Daoy (cell line): ENCODE measurements around the gene C4orf36. TPM values are rescaled to one million over a fixed set of nuclear protein-coding genes. Genes with fewer than 3 reads are reported as not detected.

Experiments used
- DNase-seq: peaks from one replicate; pipeline ENCODE4 v3.0.0-alpha.2; 2015; ENCODE audit warnings: low read depth
- total RNA-seq: library from RNA; depleted of rRNA; stranded (reverse); fragments of >200 nt; shearing (Covaris generic); gene quantifications from 2 replicates; pipeline ENCODE4 v1.2.3, GENCODE V29; 2014

C4orf36 gene
- total RNA-seq, 1 experiment from 2014 or later, result 0.40 TPM

DNA sequence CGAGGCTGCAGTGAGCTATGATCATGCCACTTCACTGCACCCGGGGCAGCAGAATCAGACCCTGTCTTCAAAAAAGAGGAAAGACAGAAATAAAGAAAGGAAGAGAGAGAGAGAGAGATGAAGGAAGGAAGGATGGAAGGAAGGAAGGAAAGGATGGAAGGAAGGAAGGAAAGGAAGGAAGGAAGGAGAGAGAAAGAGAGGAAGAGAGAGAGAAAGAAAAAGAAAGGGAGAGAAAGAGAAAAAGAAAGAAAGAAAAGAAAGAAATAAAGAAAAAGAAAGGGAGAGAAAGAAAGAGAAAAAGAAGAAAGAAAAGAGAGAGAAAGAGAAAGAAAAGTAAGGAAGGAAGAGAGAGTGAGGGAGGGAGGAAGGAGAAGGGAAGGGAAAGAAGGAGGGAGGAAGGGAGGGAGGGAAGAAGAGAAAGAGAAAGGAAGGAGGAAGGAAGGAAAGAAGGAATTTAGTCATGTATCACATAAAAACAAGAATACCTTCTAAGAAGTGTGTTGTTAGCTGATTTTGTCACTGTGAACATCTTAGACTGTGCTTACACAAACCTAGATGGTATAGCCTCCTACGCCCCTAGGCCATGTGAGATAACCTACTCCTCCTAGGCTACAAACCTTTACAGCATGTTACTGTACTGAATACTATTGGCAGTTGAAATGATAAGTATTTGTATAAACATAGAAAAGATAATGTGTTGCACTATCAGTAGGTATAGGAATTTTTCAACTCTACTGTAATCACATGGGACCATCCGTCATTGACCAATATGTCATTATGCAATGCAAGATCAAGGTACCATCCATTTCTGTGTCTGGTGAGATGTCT is 25.2 kb upstream of the C4orf36 start:
- no peak for DNase-seq

DNA sequence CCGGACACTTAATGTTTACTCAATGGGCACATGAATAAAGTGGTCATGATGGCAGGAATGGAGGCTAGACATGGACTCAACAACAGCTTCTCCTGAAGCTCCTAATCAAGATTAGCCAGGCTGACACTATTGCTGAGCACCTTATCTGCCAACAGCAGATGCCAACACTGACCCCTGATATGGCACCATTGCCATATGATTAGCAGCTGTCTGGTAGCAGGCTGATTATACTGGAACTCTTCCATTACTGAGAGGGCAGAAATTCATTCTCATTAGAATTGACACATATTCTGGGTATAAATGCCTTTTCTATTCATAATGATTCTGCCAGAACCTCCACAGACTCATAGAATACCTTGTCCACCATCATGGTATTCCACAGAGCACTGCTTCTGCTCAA is 24.2 kb upstream of the C4orf36 start:
- DNase-seq, result no peak

DNA sequence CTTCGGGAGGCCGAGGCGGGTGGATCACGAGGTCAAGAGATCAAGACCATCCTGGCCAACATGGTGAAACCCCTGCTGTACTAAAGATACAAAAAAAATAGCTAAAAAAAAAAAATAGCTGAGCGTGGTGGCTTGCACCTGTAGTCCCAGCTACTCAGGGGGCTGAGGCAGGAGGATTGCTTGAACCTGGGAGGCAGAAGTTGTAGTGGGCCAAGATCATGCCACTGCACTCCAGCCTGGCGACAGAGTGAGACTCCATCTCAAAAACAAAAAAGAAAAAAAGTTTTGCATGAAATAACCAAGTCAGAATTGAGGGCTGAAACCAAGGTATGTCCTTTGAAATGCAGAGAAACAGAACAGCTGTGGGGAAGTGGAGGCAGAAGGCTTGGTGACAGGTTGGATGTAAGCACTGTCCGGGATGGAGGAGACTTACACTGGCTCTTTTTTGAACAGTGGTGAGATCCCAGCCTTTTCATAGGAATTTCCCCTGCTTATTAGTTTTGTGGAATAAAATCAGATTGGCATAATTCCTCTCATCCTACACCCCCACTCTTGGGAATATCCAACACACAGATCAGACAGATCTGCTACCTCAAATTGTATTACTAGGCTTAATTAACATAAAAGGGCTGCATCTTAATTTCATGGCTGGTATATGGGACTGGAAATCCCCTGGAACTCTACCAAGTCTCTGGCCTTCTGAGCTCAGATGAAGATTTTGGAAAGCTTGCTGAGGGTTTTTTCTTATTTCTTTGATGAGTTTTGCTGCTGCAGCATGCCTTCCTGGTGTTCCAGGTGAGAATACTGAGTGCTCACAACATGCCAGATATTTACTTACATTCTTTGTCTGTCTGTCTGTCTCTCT is 18.8 kb upstream of the C4orf36 start:
- no peak for DNase-seq

DNA sequence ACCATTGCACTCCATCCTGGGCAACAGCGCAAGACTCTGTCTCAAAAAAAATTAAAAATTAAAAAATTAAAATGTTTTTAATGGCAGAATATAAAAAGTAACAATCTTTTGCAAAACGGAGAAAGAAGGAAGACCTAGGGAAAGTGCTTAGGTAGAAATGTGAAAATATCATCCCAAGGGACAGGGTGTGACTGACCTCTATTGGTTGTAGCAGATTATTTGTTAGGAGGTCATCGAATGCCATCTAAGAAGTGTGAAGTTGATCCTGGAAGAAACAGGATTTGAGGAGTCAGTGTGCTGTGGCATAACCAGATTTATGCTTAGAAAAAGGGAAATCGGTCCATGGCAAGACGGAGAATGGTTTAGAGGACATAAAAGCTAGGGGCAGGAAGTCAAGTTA is 18.1 kb upstream of the C4orf36 start:
- DNase-seq, result no peak

DNA sequence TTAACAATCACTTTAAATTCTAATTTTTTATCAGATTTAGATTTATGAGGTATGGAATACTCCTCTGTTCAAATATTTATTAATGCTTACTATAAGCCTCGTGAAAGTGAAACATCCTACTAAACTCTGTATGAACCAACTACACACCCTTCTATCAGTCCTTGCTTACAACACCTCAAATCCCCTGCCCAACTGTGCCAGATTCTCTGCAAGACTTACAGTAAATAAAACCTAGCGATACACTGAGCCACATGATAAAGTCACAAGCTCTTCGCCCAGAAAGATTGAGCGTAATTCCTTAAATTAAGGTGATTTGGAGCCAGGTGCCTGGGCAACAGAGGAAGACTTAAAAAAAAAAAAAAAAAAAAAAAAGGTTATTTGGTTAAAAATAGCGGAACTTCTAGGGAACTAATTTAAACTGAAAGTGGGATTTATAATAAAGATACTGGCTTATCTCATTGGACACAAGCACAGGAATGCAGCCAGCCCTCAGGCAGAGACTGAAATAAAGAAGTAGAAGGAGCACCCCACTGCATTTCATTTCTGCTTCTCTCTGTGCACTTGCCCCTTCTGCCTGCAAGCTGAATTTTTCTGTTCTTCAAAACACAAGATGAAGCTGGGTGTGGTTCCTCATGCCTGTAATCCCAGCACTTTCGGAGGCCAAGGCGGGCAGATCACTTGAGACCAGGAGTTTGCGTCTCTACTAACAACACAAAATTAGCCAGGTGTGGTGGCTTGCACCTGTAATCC is 17.5 kb upstream of the C4orf36 start:
- DNase-seq, result no peak

DNA sequence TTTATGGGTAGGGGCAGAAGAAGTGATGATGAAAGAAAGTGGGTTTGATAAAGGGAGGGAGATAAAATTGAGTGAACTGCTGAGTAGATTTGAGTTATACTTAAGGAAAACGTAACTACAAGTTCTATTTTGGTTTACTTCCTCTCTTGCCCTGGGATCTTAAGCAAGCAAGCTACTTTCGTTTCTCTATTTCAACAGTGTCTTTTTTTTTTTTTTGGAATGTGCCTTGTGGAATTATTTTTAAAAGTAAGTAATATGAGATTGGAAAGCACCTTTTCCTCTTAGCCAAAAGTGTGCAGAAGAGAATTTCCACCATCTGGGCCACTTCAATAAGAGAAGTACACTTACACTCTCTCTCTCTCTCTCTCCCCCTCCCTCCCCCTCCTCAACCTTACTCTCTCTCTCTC is 16.0 kb upstream of the C4orf36 start:
- no peak for DNase-seq

DNA sequence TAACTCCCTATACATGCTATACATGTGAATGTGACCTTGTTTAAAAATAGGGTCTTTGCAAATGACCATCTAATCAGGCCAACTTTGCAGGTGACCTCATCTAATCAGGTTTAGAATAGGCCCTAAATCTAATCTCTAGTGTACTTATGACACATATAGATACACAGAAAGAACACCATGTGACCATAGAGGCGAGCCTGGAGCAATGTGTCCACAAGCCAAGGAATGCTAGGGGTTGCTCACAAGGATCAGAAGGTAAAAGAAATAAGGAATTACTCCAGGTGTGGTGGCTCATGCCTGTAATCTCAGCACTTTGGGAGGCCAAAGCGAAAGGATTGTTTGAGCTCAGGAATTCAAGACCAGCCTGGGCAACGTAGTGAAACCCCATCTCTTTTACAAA is 9.6 kb upstream of the C4orf36 start:
- no peak for DNase-seq

DNA sequence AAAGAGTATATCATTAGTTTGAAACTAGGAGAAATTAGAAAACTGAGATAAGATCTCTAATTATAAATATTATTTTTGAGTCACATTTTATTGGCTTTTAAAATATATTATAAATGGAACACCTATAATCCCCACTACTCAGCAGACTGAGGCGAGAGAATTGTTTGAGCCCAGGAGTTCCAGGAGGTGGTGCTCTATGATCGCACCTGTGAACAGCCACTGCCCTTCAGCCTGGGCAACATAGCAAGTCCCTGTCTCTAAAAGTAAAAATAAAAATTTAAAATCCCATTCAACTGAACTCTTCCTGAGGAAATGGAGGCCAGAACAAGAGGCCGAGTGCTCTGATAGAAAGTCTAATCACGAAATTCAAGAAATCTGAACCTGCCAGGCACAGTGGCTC is 6.3 kb upstream of the C4orf36 start:
- DNase-seq, result no peak

DNA sequence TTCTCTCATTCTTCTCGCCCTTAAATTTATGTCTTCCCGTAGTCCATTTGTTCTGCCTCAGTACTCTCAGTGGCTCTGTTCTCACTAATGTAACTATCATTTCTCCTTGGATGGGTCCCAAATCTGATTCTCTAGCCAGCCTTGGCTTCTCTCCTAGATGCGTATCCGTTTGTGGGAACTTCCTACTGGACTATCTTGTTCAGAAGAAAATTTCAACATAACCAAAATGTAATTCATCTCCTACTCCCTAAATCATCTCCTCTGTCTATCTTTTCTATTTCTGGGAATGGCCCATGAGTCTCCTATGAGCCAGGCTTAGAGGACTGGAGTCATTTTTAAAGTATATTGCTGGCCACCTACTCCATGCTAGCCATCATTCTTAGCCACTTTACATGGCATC is 4.4 kb upstream of the C4orf36 start:
- DNase-seq, result no peak

DNA sequence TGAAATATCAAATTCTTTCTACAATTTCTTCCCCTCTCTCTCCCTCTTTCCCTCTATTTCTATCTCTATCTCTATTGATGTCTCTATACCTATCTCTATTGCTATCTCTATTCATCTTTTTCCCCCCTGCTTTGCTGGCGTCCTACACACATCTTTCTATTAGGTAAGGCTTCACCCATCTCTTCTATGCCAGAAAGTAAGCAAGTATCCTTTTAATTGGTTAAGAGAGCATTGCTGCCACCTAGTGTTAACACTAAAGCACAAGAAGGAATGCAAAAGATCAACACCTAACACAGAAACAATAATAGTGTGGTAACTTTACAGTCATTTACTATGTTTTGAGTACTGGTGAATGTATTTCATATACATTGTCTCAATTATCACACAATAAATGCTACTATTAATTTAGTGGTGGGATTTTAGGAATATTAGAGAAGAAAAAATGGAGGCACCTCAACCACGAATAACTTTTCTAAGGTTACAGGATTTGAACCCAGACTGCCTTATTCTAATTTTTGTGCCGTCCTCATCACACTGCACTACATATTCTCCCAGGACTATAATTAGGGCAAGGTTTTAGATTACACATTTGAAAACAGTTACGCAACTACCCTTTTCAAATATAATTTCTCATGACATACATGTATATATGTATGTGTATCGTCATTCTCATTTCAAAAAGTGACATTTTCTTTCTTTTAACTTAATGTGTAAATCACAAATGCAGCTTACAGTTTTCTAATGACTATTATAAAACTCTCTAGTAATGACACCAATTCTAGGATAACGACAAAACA is 3.7 kb upstream of the C4orf36 start:
- DNase-seq, result peak; percentile 28

DNA sequence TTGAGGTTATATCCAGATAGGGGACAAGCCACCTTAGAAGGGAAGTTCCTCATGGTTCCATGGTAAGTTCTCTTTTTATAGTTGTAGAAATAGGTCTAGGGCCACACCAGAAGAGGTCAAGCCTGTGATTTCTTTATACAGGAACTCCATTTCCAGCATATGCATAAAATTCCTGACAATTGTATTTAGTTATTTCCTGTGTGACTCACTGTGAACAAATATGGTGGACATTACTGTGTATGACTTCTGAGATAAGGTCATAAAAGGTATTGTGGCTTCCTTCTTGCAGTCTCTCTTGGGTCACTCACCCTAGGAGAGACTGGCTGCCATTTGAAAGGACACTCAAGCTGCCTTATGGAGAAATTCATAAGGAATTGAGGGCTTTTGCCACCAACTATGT is 2.2 kb upstream of the C4orf36 start:
- DNase-seq, result no peak

DNA sequence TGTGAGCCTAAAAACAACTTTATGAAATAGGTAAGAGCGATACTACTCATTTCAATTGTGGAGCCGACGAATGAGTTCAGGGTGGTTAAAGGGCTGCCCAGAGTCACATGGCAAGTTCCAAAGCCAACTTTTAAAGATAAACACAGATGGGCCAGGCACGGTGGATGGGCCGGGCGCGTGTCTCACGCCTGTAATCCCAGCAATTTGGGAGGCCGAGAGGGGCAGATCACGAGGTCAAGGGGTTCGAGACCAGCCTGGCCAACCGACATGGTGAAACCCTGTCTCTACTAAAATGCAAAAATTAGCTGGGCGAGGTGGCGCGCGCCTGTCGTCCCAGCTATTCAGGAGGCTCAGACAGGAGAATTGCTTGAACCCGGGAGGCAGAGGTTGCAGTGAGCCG is 914 bp upstream of the C4orf36 start:
- no peak for DNase-seq

DNA sequence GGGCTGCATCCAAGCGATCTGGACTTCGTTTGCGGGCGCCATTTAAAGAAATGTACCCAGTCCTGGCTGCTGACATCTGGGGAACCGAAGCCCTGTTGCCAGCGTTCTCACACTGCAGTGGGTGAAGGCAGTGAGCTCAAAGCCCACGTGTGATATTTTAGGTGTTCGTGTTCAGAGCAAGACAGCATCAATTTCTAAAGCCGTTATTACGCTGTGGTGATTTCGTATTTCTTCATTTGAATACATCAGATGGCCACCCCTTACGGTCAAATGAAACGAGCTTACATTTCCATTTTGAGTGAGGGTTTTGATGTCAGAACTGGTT is 376 bp upstream of the C4orf36 start:
- DNase-seq, result no peak

DNA sequence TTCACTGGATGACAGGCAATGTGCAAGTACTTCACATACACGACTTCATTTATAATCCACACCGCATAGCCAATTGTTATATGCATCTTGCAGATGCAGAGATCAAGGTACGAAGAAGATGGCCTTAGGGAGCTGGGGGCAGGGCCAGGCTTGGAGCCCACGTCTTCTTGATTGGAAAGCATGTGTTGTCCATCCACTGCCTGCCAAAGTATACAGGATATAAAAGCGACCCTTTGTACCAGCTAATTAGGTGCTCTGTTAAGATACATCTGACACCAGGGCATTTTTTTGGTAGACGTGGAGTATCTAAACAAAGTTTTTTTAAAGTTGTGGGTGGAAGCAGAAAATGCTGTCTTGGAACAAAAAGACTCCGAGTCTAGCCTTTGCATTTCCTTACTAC is 1.4 kb downstream of the C4orf36 start:
- DNase-seq, result no peak

DNA sequence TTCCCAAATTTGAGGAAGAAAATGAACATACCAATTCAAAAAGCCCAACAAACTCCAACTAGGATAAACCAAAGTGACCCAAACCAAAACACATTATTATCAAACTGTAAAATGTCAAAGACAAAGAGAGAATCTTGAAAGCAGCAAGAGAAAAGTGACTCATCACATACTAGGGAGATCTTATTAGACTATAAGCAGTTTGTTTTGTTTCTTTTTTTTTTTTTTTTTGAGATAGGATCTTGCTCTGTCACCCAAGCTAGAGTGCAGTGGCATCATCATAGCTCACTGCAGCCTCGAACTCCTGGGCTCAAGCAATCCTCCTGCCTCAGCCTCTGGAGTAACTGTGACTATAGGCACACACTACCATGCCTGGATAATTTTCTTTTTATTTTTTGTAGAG is 12.6 kb downstream of the C4orf36 start:
- DNase-seq, result no peak

DNA sequence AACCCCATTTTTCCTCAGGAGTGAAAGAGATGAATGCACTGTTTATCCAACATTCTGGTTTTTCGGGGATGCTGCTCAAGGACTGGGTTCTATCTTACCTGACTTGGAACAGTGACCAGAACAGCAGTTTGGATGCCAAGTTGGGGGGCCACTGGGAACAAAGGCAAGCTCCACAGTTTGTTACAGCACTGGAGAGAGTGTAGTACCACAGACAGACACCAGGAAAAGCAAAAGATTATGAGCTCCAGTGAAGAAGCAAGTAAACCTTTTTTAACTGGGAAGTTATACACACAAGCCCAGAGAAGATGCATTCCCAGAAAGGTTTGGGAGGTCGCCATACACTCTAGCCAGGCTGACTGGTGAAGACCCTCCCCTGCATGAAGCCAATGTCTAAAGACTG is 13.6 kb downstream of the C4orf36 start:
- no peak for DNase-seq

DNA sequence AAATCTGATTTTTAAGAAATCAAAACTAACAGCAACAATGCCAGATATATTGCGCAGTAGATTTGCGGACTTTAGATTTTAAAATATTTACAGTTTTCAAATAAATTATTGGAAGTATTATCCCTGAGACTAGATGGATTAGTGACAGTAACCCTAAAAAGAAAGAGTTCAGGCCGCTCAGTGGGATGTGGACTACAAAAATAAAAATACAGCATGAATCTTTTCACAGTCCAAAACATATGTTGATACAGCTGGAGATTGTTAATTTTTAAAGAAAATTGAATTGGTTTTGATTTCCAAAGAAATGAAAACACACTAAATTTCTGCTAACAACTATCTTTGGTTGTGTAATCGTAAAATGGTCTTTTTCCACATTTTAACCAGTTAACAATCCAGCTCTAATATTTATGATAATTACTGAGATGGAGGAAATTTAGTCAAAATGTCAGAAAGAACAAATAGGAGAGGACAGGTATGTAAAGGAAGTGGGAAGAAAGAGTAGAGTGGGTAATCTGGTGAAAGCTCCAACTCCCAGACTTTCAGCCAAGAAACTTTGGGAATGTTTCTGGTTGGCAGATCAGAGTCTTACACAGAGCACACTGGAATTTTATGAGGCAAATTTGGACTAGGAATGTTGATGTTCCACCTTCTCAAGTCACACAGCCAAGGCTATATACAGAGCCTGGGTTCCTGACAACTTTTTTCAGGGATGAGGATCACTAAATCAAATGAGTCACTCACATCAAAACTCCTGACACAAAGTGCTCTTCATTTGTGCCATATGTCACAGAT is 15.1 kb downstream of the C4orf36 start:
- no peak for DNase-seq

DNA sequence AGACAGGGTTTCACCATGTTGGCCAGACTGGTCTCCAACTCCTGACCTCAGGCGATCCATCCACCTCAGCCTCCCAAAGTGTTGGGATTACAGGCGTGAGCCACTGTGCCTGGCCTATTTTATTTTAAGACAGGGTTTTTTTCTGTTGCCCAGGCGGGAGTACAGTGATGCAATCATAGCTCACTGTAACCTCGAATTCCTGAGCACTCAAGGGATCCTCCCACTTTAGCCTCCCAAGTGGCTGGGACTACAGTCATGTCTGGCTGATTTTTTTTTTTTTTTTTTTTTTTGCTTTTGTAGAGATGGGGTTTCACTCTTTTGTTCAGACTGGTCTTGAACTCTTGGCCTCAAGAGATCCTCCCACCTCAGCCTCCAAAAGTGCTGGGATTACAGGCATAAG is 16.8 kb downstream of the C4orf36 start:
- peak; percentile 8 for DNase-seq

DNA sequence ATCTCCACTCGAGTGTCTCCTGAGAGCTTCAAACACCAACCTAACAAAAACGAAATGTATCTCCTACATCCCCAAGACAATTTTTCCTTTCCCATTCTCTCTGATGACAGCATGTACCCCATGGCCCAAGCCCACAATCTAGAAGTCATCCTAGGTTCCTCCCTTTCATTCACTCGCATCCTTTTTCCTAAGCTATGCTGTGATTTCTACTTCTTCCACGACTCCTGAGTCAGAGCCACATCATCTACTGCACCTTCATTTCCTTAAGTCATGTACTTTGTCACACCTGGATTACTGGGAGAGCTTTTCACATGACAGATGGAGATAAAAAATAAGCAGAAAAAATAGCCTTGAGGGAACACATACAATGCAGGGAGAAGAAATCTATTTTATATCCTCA is 20.1 kb downstream of the C4orf36 start:
- no peak for DNase-seq

DNA sequence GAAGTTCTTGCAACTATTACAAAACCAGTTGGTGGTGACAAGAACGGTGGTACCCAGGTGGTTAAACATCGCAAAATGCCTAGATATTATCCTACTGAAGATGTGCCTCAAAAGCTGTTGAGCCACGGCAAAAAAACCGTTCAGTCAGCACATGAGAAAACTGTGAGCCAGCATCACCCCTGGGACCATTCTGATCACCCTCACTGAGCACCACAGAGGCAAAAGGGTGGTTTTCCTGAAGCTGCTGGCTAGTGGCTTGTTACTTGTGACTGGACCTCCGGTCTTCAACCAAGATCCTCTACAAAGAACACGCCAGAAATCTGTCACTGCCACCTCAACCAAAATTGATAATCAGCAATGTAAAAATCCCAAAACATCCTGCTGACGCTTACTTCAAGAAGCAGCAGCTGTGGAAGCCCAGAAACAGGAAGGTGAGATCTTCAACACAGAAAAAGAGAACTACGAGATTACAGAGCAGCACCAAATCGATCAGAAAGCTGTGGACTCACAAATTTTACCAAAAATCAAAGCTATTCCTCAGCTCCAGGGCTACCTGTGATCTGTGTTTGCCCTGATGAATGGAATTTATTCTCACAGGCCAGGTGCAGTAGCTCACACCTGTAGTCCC is 21.7 kb downstream of the C4orf36 start:
- no peak for DNase-seq
